ENCODE data around the gene PRKAR1A.

PRKAR1A gene

GRCh38 chr17:68589086-68589485 lies 76.9 kb downstream of the PRKAR1A start:
- Histone ChIP-seq H3K4me3 (replicated peaks; ENCODE audit: insufficient read depth, low read length) (no peak overlapping the region), H3K27me3 (ENCODE audit: insufficient read depth, poor library complexity, severe bottlenecking) (no peaks in the 10 kb centered on the region), H3K27ac (replicated peaks) (no peak overlapping the region)
- no peak for DNase-seq (ENCODE audit: low read depth in 1 of 2, low spot score in 1 of 2)
- TF ChIP-seq SPI1 (IDR thresholded peaks at IDR 0.05; ENCODE audit: borderline replicate concordance, low read depth) (no peak), CTCF (IDR thresholded peaks at IDR 0.05; ENCODE audit: insufficient read depth, low read length) (no peak), POLR2AphosphoS5 (IDR thresholded peaks at IDR 0.05; ENCODE audit: low read depth) (no peak), REST (IDR thresholded peaks at IDR 0.05; ENCODE audit: insufficient replicate concordance, low read depth) (no peak), GABPA (IDR thresholded peaks at IDR 0.05; ENCODE audit: low read depth) (no peak)

DNA sequence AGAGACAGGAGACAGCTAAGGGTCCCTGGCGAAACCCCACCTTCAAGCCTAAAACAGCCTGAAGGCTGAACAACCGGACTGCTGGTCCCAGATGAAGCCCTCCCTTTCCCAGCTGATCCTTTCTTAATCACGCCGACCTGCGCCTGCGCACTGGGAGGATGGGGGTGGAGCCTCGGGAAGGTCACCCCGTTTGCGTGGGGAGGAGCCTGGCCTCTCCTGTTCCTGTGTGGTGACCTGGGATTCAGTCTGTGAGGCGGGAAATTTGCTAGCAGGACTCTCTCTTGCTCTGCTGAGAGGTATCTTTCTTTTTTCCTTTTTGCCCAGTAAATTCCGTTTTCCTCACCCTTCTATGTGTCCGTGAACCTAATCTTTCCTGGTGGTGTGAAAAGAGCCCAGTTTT lies 79.4 kb downstream of the PRKAR1A start:
- peak in 1 of 2 experiments; percentile 74 for DNase-seq (ENCODE audit: low read depth in 1 of 2, low spot score in 1 of 2)
- Histone ChIP-seq H3K27ac (replicated peaks) (no peak overlapping the region; the same call in 1 of the 2 replicates), H3K27me3 (ENCODE audit: insufficient read depth, poor library complexity, severe bottlenecking) (peaks cover 3% of the 10 kb centered on the region), H3K4me3 (replicated peaks; ENCODE audit: insufficient read depth, low read length) (peak overlapping the region; percentile 20)
- no peak for TF ChIP-seq REST (IDR thresholded peaks at IDR 0.05; ENCODE audit: insufficient replicate concordance, low read depth)
- TF ChIP-seq POLR2AphosphoS5 (IDR thresholded peaks at IDR 0.05; ENCODE audit: low read depth) = no peak
- no peak for TF ChIP-seq GABPA (IDR thresholded peaks at IDR 0.05; ENCODE audit: low read depth)
- TF ChIP-seq SPI1 (IDR thresholded peaks at IDR 0.05; ENCODE audit: borderline replicate concordance, low read depth) = no peak
- TF ChIP-seq CTCF (IDR thresholded peaks at IDR 0.05; ENCODE audit: insufficient read depth, low read length) = no peak

DNA sequence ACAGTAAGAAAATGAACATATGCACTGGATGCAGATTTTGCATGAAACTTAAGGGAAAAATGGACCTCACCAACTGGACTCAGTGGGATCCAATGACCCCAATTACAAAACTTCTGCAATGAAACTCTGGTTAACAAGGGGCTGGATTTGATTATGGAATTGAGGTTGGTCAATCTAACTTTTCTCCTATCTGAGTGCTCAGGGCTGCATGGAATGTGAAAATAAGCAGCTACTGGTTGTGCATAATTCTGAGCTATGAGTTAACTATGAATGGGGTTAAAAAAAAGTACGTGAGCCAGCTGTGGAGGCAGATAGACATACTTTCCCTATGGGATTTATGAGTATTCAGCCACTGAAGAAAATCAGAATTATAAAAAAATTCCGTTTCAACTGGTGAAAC lies 79.8 kb downstream of the PRKAR1A start:
- TF ChIP-seq POLR2AphosphoS5 (IDR thresholded peaks at IDR 0.05; ENCODE audit: low read depth) (no peak), REST (IDR thresholded peaks at IDR 0.05; ENCODE audit: insufficient replicate concordance, low read depth) (no peak), SPI1 (IDR thresholded peaks at IDR 0.05; ENCODE audit: borderline replicate concordance, low read depth) (no peak), CTCF (IDR thresholded peaks at IDR 0.05; ENCODE audit: insufficient read depth, low read length) (no peak), GABPA (IDR thresholded peaks at IDR 0.05; ENCODE audit: low read depth) (no peak)

More for the DNA sequence above, 79.8 kb downstream of the PRKAR1A start:
- no peak overlapping the region for H3K27ac ChIP-seq (replicated peaks)
- no peak overlapping the region for H3K4me3 ChIP-seq (replicated peaks; ENCODE audit: insufficient read depth, low read length)
- H3K27me3 ChIP-seq (ENCODE audit: insufficient read depth, poor library complexity, severe bottlenecking) = peaks cover 3% of the 10 kb centered on the region
- DNase-seq (ENCODE audit: low read depth in 1 of 2, low spot score in 1 of 2) = no peak
